GM12878 (cell line): ENCODE measurements around the gene BNIPL. TPM values are rescaled to one million over a fixed set of nuclear protein-coding genes. Genes with fewer than 3 reads are reported as not detected.

Experiments used
- ATAC-seq: fragments of 200-7000 bp; cut with Tn5 transposase; 3 replicates; pipeline ENCODE4 v1.9.1; 2020; ENCODE audit warnings: mild to moderate bottlenecking, moderate library complexity
- BruUV-seq: library from RNA; stranded (reverse); fragments of 400-500 nt; replicated peaks from 2 replicates; lab custom pipeline; 2021; lab: Mats Ljungman, UMichigan
- CTCF ChIA-PET: fragments of 300-600 bp; sonication (Branson Sonifier 250); formaldehyde crosslinking; extraction: SDS; loops from one replicate; lab custom pipeline; 2021; ENCODE audit warnings: inconsistent platforms; lab: Yijun Ruan, JAX
- POLR2A ChIA-PET: fragments of 350-600 bp; formaldehyde crosslinking; extraction: SDS; loops from one replicate; lab custom pipeline; 2021; ENCODE audit warnings: inconsistent platforms; lab: Charles Lee
- RAD21 ChIA-PET: fragments of 300-600 bp; sonication (Branson Sonifier 250); formaldehyde crosslinking; loops from one replicate; lab custom pipeline; 2023; ENCODE audit warnings: antibody characterized with exemption; ENCODE audit not compliant: unreplicated experiment; lab: Charles Lee
- SMC1A ChIA-PET: fragments of 300-600 bp; sonication (Branson Sonifier 250); formaldehyde crosslinking; loops from one replicate; lab custom pipeline; 2023; ENCODE audit not compliant: unreplicated experiment, uncharacterized antibody; lab: Charles Lee
- DNase-seq: peaks from one replicate; pipeline ENCODE4 v3.0.0-alpha.2; 2011; ENCODE audit warnings: low read depth, low spot score
- FAIRE-seq: peaks from 3 replicates; lab custom pipeline; 2011; peaks lifted over from hg19 to GRCh38; lab: Jason Lieb, UNC
- H2AFZ ChIP-seq: 2 replicates; pipeline ENCODE4 v1.6.0; 2011; ENCODE audit warnings: low read depth, low read length, control low read depth; ENCODE audit not compliant: control insufficient read depth
- H3K27ac ChIP-seq: 2 replicates; pipeline ENCODE4 v1.5.1; 2011; ENCODE audit warnings: control low read depth; ENCODE audit not compliant: control insufficient read depth, insufficient read depth
- H3K27me3 ChIP-seq, 2 experiments: replicated peaks in 1 of 2; 2 replicates each; pipeline versions ENCODE4 v1.6.0 to v1.6.1; 2011; ENCODE audit warnings: low read length in 1 of 2; ENCODE audit not compliant: control insufficient read depth in 2 of 2, insufficient read depth in 2 of 2
- H3K36me3 ChIP-seq, 2 experiments: 2 replicates each; pipeline ENCODE4 v1.5.1; 2011; ENCODE audit warnings: low read length in 1 of 2; ENCODE audit not compliant: control insufficient read depth in 2 of 2, insufficient read depth in 2 of 2
- H3K4me1 ChIP-seq: 2 replicates; pipeline ENCODE4 v1.6.1; 2011; ENCODE audit warnings: mild to moderate bottlenecking, low read length, moderate library complexity, mixed read lengths; ENCODE audit not compliant: control insufficient read depth, insufficient read depth
- H3K4me2 ChIP-seq: 2 replicates; pipeline ENCODE4 v1.6.0; 2011; ENCODE audit warnings: control low read depth; ENCODE audit not compliant: control insufficient read depth, insufficient read depth
- H3K4me3 ChIP-seq: fragments of 200-600 bp; sonication (generic); 2 replicates; pipeline ENCODE4 v1.5.1; 2016
- H3K79me2 ChIP-seq: 2 replicates; pipeline ENCODE4 v1.6.0; 2011; ENCODE audit warnings: low read length; ENCODE audit not compliant: control insufficient read depth, insufficient read depth
- H3K9ac ChIP-seq: 2 replicates; pipeline ENCODE4 v1.8.0; 2011; ENCODE audit warnings: low read length, control low read depth, mixed read lengths; ENCODE audit not compliant: control insufficient read depth, insufficient read depth
- H3K9me3 ChIP-seq: replicated peaks from 3 replicates; pipeline ENCODE4 v1.5.1; 2011; ENCODE audit warnings: mild to moderate bottlenecking, low read length; ENCODE audit not compliant: control insufficient read depth, insufficient read depth
- H4K20me1 ChIP-seq: 2 replicates; pipeline ENCODE4 v1.6.0; 2011; ENCODE audit not compliant: control insufficient read depth, insufficient read depth
- LARP7 ChIP-seq: fragments of 450-650 bp; IDR thresholded peaks from 2 replicates; pipeline ENCODE4 v1.6.1; 2017; ENCODE audit warnings: mild to moderate bottlenecking
- POLR2AphosphoS2 ChIP-seq: IDR thresholded peaks from 2 replicates; pipeline ENCODE4 v1.6.1; 2011; ENCODE audit warnings: low read depth, mild to moderate bottlenecking, low read length, improper control_type of control experiment, moderate library complexity
- POLR2AphosphoS5 ChIP-seq: IDR thresholded peaks from 2 replicates; pipeline ENCODE4 v1.6.1; 2011; ENCODE audit warnings: mild to moderate bottlenecking, low read length, inconsistent platforms
- RCOR1 ChIP-seq: conservative IDR thresholded peaks from 2 replicates; pipeline ENCODE4 v1.6.1; 2012; ENCODE audit warnings: low read depth, low read length, improper control_type of control experiment
- in situ Hi-C: fragments of 300-500 bp; cut with MboI; formaldehyde crosslinking; loops from 9 replicates; pipeline ENCODE4 v1.14.3; 2018; ENCODE audit warnings: mixed read lengths
- intact Hi-C: fragments of 100-400 bp; cut with micrococcal nuclease; formaldehyde crosslinking; loops from one replicate; pipeline ENCODE4 v1.14.2; 2022; ENCODE audit not compliant: unreplicated experiment
- polyA plus RNA-seq, 11 experiments: library from polyadenylated mRNA; depleted of rRNA in 4 of 11; unstranded in 6 of 11; stranded (reverse) in 5 of 11; fragments of >200 nt; fragmentation: Nextera tagmentation in 4 of 11; fragmentation: Illumina TruSeq in 1 of 11; extraction: Ambion mirVana in 4 of 11; extraction: Trizol in 1 of 11; gene quantifications; 1 replicate in 1 of 11; 2 replicates in 10 of 11; pipeline versions ENCODE4 v1.2.1 to v1.2.3, GENCODE V29; 2011 to 2016; ENCODE audit warnings: inconsistent platforms in 2 of 11, missing spikeins in 2 of 11, low read depth in 1 of 11
- total RNA-seq, 4 experiments: library from RNA; depleted of rRNA in 3 of 4; stranded (reverse); fragments of >200 nt in 3 of 4; fragmentation: Illumina TruSeq in 1 of 4; extraction: Trizol in 1 of 4; gene quantifications; 2 replicates each; pipeline versions ENCODE4 v1.2.1 to v1.2.3, GENCODE V29; 2013 to 2021
- TF ChIP-seq, protein P1 (sequence below): IDR thresholded peaks from 2 replicates; pipeline ENCODE4 v1.6.1; 2012; ENCODE audit warnings: low read length, inconsistent platforms
- TF ChIP-seq, protein P2 (sequence below): fragments of 450-650 bp; IDR thresholded peaks from 2 replicates; pipeline ENCODE4 v1.6.1; 2017; ENCODE audit warnings: antibody characterized with exemption, mild to moderate bottlenecking, moderate library complexity

The BNIPL gene
- total and polyA plus RNA-seq, 10 of the 15 experiments (the other 5 are each of a cell fraction or from before 2014, with no cell fraction given), result 0.05 to 1.1 (median 0.17) TPM

DNA sequence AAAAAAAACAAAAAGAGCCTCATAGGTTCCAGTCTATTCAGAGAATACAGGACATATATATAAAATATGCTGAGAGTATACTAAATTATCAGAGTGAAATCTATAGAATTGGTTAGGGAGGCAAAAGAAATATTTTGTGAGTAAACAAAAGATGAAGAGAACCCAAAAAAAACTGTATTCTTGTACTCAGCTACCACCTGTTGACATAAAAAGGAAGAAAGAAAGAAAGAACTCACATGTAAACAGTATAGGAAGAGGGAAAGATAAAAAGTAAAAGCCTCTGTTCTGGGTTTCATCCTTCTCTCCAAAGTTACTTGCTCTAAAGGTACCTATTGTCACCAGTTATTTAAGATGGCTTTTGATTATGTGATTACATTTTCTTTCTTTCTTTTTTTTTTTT is 9.9 kb upstream of the BNIPL start:
- ChIA-PET CTCF (interaction anchor here (0.7 to 3.9 kb wide), 5 partner anchors 20 to 129 kb away, joined by 3 to 51 read pairs (median 26); partner anchors contain the start of genes C1orf56, MINDY1 and TNFAIP8L2), SMC1A (interaction anchor here (0.7 to 3.0 kb wide), 3 partner anchors 73 to 133 kb away, joined by 3 to 23 read pairs (median 18); partner anchors contain the start of gene TNFAIP8L2), POLR2A (interaction anchor here (0.6 kb wide), 1 partner anchor 148 kb away, joined by 4 read pairs; no protein-coding TSS in a partner anchor), RAD21 (interaction anchor here (2.4 kb wide), 1 partner anchor 130 kb away, joined by 11 read pairs; the partner anchor contains the start of gene TNFAIP8L2)
- in situ Hi-C loops, result no loop called here
- no peaks in the 10 kb centered on the region for H3K9me3 ChIP-seq
- ATAC-seq, result no peak
- H3K79me2 ChIP-seq, result no peaks in the 10 kb centered on the region
- no peaks in the 10 kb centered on the region for H3K27me3 ChIP-seq
- peaks cover 5 to 6% of the 10 kb centered on the region in 2 experiments; a peak in 3 of 4 replicates for H3K36me3 ChIP-seq
- no peak overlapping the region for H2AFZ ChIP-seq
- H3K4me2 ChIP-seq, result no peak overlapping the region
- no peak for TF ChIP-seq LARP7
- no peak for TF ChIP-seq POLR2AphosphoS2
- TF ChIP-seq, protein P1, sequence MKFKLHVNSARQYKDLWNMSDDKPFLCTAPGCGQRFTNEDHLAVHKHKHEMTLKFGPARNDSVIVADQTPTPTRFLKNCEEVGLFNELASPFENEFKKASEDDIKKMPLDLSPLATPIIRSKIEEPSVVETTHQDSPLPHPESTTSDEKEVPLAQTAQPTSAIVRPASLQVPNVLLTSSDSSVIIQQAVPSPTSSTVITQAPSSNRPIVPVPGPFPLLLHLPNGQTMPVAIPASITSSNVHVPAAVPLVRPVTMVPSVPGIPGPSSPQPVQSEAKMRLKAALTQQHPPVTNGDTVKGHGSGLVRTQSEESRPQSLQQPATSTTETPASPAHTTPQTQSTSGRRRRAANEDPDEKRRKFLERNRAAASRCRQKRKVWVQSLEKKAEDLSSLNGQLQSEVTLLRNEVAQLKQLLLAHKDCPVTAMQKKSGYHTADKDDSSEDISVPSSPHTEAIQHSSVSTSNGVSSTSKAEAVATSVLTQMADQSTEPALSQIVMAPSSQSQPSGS, result no peak
- TF ChIP-seq RCOR1, result no peak
- TF ChIP-seq, protein P2, sequence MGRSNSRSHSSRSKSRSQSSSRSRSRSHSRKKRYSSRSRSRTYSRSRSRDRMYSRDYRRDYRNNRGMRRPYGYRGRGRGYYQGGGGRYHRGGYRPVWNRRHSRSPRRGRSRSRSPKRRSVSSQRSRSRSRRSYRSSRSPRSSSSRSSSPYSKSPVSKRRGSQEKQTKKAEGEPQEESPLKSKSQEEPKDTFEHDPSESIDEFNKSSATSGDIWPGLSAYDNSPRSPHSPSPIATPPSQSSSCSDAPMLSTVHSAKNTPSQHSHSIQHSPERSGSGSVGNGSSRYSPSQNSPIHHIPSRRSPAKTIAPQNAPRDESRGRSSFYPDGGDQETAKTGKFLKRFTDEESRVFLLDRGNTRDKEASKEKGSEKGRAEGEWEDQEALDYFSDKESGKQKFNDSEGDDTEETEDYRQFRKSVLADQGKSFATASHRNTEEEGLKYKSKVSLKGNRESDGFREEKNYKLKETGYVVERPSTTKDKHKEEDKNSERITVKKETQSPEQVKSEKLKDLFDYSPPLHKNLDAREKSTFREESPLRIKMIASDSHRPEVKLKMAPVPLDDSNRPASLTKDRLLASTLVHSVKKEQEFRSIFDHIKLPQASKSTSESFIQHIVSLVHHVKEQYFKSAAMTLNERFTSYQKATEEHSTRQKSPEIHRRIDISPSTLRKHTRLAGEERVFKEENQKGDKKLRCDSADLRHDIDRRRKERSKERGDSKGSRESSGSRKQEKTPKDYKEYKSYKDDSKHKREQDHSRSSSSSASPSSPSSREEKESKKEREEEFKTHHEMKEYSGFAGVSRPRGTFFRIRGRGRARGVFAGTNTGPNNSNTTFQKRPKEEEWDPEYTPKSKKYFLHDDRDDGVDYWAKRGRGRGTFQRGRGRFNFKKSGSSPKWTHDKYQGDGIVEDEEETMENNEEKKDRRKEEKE, result no peak
- TF ChIP-seq POLR2AphosphoS5, result no peak
- H3K4me1 ChIP-seq, result no peaks in the 10 kb centered on the region
- no peak for FAIRE-seq
- no peaks in the 10 kb centered on the region for H4K20me1 ChIP-seq
- H3K9ac ChIP-seq, result no peak overlapping the region
- no peak overlapping the region for H3K27ac ChIP-seq
- H3K4me3 ChIP-seq, result no peak overlapping the region
- intact Hi-C loops, result no loop called here
- BruUV-seq, result no TSS peak
- no peak for DNase-seq
